GM21423 (cell line): ENCODE measurements around the gene SLC9A3.
"Not testable (repeated sequence)": the region's sequence is repeated elsewhere in the genome, so short reads cannot be mapped to it uniquely, and the experiment has no call there.

ENCODE experiments used
- ATAC-seq: cut with Tn5 transposase; IDR thresholded peaks from one replicate; pipeline ENCODE4 v1.9.1; 2021; ENCODE audit warnings: mild to moderate bottlenecking, moderate library complexity; ENCODE audit not compliant: unreplicated experiment

SLC9A3 gene

GRCh38 chr5:477871-478270, 46.4 kb downstream of the SLC9A3 start:
- ATAC-seq: no peak

GRCh38 chr5:477247-477646, 47.0 kb downstream of the SLC9A3 start:
- ATAC-seq: no peak

- no peak for ATAC-seq
These were observed 47.5 kb downstream of the SLC9A3 start for GRCh38 chr5:476814-477175.

- no peak for ATAC-seq
These were observed 48.0 kb downstream of the SLC9A3 start for GRCh38 chr5:476102-476813.

GRCh38 chr5:475704-476101, 48.5 kb downstream of the SLC9A3 start:
- ATAC-seq: no peak

GRCh38 chr5:474840-475661, 49.2 kb downstream of the SLC9A3 start:
- no peak for ATAC-seq

GRCh38 chr5:474232-474839, 49.9 kb downstream of the SLC9A3 start:
- ATAC-seq: not testable (repeated sequence)

GRCh38 chr5:473551-474192, 50.6 kb downstream of the SLC9A3 start:
- ATAC-seq: peak; percentile 23

- ATAC-seq: peak; percentile 67
These were observed 51.3 kb downstream of the SLC9A3 start for GRCh38 chr5:472656-473550.

GRCh38 chr5:472076-472655, 52.1 kb downstream of the SLC9A3 start:
- ATAC-seq: peak; percentile 7

GRCh38 chr5:471750-472058, 52.5 kb downstream of the SLC9A3 start:
- ATAC-seq: no peak

GRCh38 chr5:470961-471749, 53.1 kb downstream of the SLC9A3 start:
- no peak for ATAC-seq

- no peak for ATAC-seq
These were observed 54.3 kb downstream of the SLC9A3 start for GRCh38 chr5:469752-470483.

GRCh38 chr5:468401-468800, 55.8 kb downstream of the SLC9A3 start:
- no peak for ATAC-seq

- no peak for ATAC-seq
These were observed 57.5 kb downstream of the SLC9A3 start for GRCh38 chr5:466661-467310.

- no peak for ATAC-seq
These were observed 58.5 kb downstream of the SLC9A3 start for GRCh38 chr5:465591-466403.

GRCh38 chr5:464843-465590, 59.2 kb downstream of the SLC9A3 start:
- no peak for ATAC-seq
